ENCODE data around the gene DOCK3. TPM values are rescaled to one million over a fixed set of nuclear protein-coding genes. Genes with fewer than 3 reads are reported as not detected.

The DOCK3 gene
- total and polyA plus RNA-seq, 2 of the 4 experiments (the other 2 are of a cell fraction): under 0.01 to 0.12 TPM

GRCh38 chr3:51397392-51397791, 722.7 kb downstream of the DOCK3 start:
- Histone ChIP-seq H3K79me1 (ENCODE audit: low read depth in 1 of 2, low read length in 2 of 2) (peaks cover 14 to 50% of the 10 kb centered on the region in 2 experiments; a peak in 3 of 4 replicates), H3K4me1 (ENCODE audit: control insufficient read depth, insufficient read depth, low read length) (peaks cover 21% of the 10 kb centered on the region), H2BK15ac (ENCODE audit: low read depth, low read length) (no peak overlapping the region), H4K8ac (ENCODE audit: low read depth in 2 of 2, low read length in 2 of 2) (no peak overlapping the region), H2AFZ (replicated peaks; ENCODE audit: low read length, poor library complexity) (no peak overlapping the region), H2BK20ac (ENCODE audit: low read depth, low read length) (no peak overlapping the region), H2BK5ac (ENCODE audit: low read depth, low read length, poor library complexity, severe bottlenecking) (no peak overlapping the region), H3K18ac (ENCODE audit: low read depth, low read length) (no peak overlapping the region), H3K23ac (ENCODE audit: low read depth, low read length) (no peak overlapping the region), H2AK9ac (replicated peaks; ENCODE audit: low read depth, low read length, poor library complexity) (no peak overlapping the region), H3K36me3 (ENCODE audit: control insufficient read depth, insufficient read depth, low read length) (peaks cover 56% of the 10 kb centered on the region), H3K9ac (ENCODE audit: low read depth, low read length) (no peak overlapping the region), H3K27me3 (ENCODE audit: control insufficient read depth, insufficient read depth, low read length) (no peaks in the 10 kb centered on the region), H3K4me2 (ENCODE audit: low read depth, low read length) (no peak overlapping the region), H4K20me1 (ENCODE audit: insufficient read depth, low read length) (peaks cover 43% of the 10 kb centered on the region), H3K9me3 (ENCODE audit: control insufficient read depth, insufficient read depth, low read length) (no peaks in the 10 kb centered on the region), H3K27ac (ENCODE audit: insufficient read depth, low read length) (no peak overlapping the region), H2BK120ac (ENCODE audit: low read depth, low read length) (no peak overlapping the region), H3K14ac (replicated peaks; ENCODE audit: low read depth, low read length) (no peak overlapping the region), H3K56ac (ENCODE audit: extremely low read depth, insufficient read depth, low read length) (no peak overlapping the region), H2AK5ac (ENCODE audit: low read depth, low read length) (no peak overlapping the region), H3K9me1 (ENCODE audit: insufficient read depth, low read length) (peaks cover 18% of the 10 kb centered on the region), H3K4me3 (ENCODE audit: insufficient read depth, low read depth, low read length) (no peak overlapping the region), H4K5ac (ENCODE audit: low read depth, low read length) (no peak overlapping the region; the same call in 1 of the 2 replicates), H4K91ac (ENCODE audit: insufficient read depth, low read depth, low read length) (no peak overlapping the region), H3K4ac (ENCODE audit: low read depth, low read length) (no peak overlapping the region)
- in situ Hi-C loops (cut with MboI; ENCODE audit: low sequenced_read_pairs): loop anchor here (25.0 kb wide), 2 partner anchors 540 to 1060 kb away; partner anchors contain the start of genes PARP3, RASSF1, RRP9 and TUSC2
- 60% methylated on average over 3 of the region's 5 CpGs; no CpG with 5 or more reads in 1 of the 2 experiments for WGBS, 2 experiments (ENCODE audit: extremely low coverage in 2 of 2, insufficient read length in 1 of 2)
- DNase-seq: no peak
- intact Hi-C loops (cut with micrococcal nuclease): no loop called here
- dilution Hi-C loops (cut with HindIII; ENCODE audit: low sequenced_read_pairs, unreplicated experiment): no loop called here
- BruUV-seq (replicated peaks): no TSS peak
- CTCF ChIA-PET: no interaction called here
- POLR2A ChIA-PET (ENCODE audit: unreplicated experiment): no interaction called here
- TF ChIP-seq RAD21 (IDR thresholded peaks at IDR 0.05; ENCODE audit: low read length): no peak
- TF ChIP-seq NFE2L2 (IDR thresholded peaks at IDR 0.05; ENCODE audit: low read depth, low read length): no peak
- TF ChIP-seq POLR2A (IDR thresholded peaks at IDR 0.05; ENCODE audit: low read depth, low read length): no peak
- TF ChIP-seq, protein P1, sequence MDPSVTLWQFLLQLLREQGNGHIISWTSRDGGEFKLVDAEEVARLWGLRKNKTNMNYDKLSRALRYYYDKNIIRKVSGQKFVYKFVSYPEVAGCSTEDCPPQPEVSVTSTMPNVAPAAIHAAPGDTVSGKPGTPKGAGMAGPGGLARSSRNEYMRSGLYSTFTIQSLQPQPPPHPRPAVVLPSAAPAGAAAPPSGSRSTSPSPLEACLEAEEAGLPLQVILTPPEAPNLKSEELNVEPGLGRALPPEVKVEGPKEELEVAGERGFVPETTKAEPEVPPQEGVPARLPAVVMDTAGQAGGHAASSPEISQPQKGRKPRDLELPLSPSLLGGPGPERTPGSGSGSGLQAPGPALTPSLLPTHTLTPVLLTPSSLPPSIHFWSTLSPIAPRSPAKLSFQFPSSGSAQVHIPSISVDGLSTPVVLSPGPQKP (IDR thresholded peaks at IDR 0.05; ENCODE audit: borderline replicate concordance, low read depth, low read length): no peak
- TF ChIP-seq MAFK (IDR thresholded peaks at IDR 0.05; ENCODE audit: low read depth, low read length): no peak
- no peak for TF ChIP-seq CTCF (conservative IDR thresholded peaks at IDR 0.05; ENCODE audit: low read depth, low read length)
- TF ChIP-seq FOS (IDR thresholded peaks at IDR 0.05; ENCODE audit: low read depth, low read length): no peak
- no peak for TF ChIP-seq MAZ (IDR thresholded peaks at IDR 0.05; ENCODE audit: borderline replicate concordance, low read depth, low read length)
- no peak for TF ChIP-seq SMC3 (IDR thresholded peaks at IDR 0.05; ENCODE audit: low read depth, low read length)
- no peak for TF ChIP-seq CHD1 (IDR thresholded peaks at IDR 0.05; ENCODE audit: low read depth, low read length)
- no peak for ATAC-seq (ENCODE audit: low read depth)

Measured in IMR-90 (cell line).